CD4-positive, alpha-beta T cell treated with Interleukin-6 at 100 ng/mL for 8 hours (primary cell): ENCODE data around the gene ZNF597.
"Not testable (repeated sequence)": the region's sequence is repeated elsewhere in the genome, so short reads cannot be mapped to it uniquely, and the experiment has no call there.

Source experiments
- DNase-seq: peaks from one replicate; pipeline ENCODE4 v3.0.0-alpha.2; 2020; ENCODE audit warnings: mixed read lengths, low spot score

Gene ZNF597

DNA sequence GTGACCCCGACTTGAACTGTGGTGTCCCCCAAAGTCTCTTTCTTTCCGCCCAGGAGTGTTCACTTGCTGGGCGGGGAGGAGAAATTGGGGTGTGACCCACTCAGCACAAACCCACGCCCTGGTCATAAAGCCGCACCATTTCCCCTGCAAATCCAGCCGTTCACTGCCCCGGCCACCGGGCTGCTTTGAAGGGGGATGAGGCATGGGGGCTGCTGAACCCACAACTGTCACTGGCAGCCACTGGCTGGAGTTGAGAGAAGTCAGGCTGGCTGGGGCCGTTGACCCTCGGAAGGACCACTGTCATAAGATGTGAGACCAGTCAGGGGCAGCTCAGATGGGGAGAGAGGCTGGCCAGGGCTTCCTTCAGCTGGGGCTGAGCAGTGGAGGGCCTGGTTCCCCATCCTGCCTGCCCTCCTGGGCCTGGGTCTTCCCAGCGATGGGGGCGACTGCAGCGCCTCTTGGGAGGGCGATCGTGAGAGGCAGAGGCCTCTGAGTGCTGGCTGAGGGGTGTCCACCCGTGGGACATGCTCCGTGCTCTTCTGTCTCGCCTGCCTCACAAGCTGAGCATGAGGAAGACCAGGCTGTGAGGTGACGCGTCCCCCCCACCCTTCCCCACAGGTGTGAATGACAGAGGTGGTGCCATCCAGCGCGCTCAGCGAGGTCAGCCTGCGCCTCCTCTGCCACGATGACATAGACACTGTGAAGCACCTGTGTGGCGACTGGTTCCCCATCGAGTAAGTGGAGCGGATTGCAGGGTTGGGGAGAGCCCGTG lies 32.5 kb upstream of the ZNF597 start:
- DNase-seq, result no peak

DNA sequence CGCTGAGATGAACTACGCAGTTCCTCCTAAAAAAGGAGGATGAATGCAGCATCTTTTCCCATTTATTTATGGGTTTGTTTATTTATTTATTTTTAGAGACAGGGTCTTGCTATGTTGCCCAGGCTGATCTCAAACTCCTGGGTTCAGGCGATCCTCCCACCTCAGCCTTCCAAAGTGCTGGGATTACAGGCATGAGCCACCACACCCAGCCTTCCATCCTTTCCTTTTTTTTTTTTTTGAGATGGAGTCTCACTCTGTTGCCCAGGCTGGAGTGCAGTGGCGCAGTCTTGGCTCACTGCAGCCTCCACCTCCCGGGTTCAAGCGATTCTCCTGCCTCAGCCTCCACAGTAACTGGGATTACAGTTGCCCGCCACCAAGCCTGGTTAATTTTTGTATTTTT lies 31.6 kb upstream of the ZNF597 start:
- not testable (repeated sequence) for DNase-seq

- DNase-seq, result no peak
Observed at GRCh38 chr16:3474136-3474779, 31.0 kb upstream of the ZNF597 start.

- not testable (repeated sequence) for DNase-seq
Observed at GRCh38 chr16:3473596-3473943, 30.3 kb upstream of the ZNF597 start.

DNA sequence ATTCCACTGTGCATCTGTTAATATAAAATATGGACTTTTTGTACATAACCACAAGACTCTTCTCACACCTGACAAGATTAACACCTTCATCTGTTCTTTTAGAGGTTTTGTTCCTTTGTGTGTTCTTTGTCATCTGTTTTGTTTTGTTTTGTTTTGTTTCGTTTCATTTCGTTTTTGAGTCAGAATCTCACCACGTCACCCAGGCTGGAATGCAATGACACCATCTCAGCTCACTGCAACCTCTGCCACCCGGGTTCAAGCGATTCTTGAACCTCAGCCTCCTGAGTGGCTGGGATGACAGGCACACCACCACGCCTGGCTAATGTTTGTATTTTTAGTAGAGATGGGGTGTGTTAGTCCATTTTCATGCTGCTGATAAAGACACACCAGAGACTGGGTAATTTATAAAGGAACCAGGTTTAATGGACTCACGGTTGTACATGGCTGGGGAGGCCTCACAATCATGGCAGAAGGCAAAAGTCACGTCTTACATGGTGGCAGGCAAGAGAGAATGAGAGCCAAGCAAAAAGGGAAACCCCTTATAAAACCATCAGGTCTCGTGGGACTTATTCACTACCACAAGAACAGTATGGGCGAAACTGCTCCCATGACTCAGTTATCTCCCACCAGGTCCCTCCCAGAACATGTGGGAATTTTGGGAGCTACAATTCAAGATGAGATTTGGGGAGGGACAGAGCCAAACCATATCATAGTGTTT lies 29.7 kb upstream of the ZNF597 start:
- DNase-seq, result no peak

DNA sequence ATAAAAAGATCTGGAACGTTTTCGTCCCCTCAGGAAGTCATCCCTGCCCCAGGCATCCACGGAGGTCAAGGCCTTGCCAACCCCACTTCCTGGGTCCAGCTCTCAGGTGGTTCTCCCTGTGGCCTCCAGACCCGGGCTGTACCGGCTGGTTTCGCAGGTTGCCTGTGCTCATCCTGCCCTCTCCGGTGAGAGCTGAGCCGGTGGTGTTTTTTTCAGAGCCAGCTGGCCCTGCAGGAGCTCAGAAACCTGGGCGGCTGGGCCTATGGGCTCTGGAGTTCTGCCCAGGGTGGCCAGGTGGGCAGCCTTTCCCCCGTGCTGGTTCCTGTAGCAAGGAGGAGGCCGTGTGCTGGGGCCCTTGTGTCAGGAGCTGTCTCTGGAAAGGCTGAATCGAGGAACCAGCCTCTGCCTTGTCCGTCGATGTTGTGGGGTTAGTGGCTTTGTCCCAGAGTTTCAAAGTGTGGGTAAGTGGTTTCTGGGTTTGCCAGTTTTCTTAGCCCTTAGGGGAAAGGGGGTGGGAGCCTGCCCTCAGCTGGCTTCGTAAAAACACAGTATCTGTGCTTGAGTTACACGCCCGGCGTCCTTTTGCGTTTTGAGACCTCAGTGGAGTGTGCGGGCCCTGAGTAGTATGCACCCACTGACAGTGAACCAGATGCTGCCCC lies 28.3 kb upstream of the ZNF597 start:
- no peak for DNase-seq

DNA sequence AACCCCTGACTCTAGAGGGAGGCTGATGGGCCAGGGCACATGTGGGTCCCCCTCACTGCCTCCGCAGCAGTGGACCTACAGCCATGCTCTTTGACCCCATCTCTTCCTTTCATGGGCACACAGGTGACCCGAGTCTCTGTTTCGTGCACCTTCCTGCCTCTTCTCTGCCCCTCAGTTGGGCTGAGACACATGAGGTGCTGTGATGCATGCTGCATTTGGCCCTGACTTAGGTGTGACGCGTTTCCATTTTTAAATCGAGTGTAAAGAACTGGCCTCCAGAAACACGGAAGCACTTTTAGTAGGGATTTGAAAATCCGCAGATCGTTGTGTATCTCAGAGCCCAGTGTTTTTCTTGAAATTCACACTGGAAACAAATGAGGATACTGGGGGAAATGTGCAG lies 27.4 kb upstream of the ZNF597 start:
- DNase-seq, result no peak

DNA sequence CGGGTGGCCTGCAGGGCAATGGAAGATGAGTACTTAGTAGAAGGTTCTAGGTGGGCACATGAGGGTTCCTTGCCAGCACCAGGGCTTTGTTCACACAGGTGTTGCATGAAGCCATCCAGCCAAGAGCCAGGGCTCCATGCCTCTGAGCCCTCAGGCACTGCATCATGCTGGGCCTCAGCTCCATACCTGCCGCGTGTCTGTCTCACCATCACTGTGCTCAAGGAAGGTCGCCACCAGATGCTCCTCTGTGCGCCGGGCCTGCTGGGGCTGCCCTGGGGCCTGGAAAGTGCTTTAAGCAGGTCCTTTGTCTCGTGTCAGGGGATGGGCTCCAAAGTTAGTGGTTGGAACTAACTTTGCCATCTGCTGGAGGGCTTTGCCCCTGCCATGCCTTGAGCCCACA lies 26.4 kb upstream of the ZNF597 start:
- no peak for DNase-seq

DNA sequence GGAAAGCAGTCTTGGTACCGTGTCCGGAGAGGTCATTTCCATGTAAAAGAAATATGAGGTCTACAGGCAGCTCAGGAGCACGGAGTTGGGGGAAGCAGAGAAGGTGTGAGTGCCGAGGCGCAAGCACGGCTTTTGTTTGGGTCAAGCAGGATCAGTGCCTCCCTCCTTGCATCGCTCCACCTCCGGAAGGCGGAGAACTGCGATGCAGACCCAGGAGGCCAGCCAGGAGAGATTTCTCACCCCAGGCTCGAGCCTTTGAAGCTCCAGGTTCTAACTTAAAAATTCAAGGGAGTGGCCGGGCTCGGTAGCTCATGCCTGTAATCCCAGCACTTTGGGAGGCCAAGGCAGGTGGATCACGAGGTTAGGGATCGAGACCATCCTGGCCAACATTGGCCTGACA lies 25.2 kb upstream of the ZNF597 start:
- no peak for DNase-seq

GRCh38 chr16:3467921-3468320 lies 24.6 kb upstream of the ZNF597 start:
- no peak for DNase-seq

- DNase-seq, result no peak
Observed at GRCh38 chr16:3467182-3467581, 23.9 kb upstream of the ZNF597 start.

- no peak for DNase-seq
Observed at GRCh38 chr16:3465911-3466584, 22.7 kb upstream of the ZNF597 start.

DNA sequence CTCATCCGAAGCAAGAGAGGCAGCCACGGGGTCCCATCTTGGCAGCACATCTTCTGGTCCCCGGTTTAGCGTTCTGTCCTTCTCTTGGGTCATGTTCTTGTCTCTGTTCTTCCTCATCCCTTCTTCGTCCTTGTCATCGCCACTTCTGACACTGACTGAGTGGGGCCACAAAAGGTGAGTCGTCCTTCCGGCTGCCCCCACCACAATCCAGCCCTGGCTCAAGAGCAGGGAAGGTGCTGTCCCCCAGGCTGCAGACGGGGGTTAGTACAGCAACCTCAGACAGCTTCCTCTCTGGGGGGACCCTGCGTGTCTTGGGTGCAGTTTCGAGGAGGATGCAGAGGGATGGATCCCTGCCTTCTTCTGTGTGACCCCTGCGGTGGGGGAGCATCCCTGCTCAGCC lies 22.0 kb upstream of the ZNF597 start:
- DNase-seq, result no peak

GRCh38 chr16:3461151-3461550 lies 17.8 kb upstream of the ZNF597 start:
- DNase-seq, result peak; percentile 30

GRCh38 chr16:3460585-3460984 lies 17.3 kb upstream of the ZNF597 start:
- no peak for DNase-seq

GRCh38 chr16:3460121-3460520 lies 16.8 kb upstream of the ZNF597 start:
- no peak for DNase-seq

- no peak for DNase-seq
Observed at GRCh38 chr16:3459401-3460090, 16.2 kb upstream of the ZNF597 start.

- DNase-seq, result no peak
Observed at GRCh38 chr16:3458852-3459361, 15.6 kb upstream of the ZNF597 start.

GRCh38 chr16:3458278-3458851 lies 15.1 kb upstream of the ZNF597 start:
- DNase-seq, result no peak

GRCh38 chr16:3457434-3458252 lies 14.3 kb upstream of the ZNF597 start:
- peak; percentile 86 for DNase-seq
